Liver (tissue), 3 donors: ENCODE results near the gene GGT1.
"Not testable (repeated sequence)": the region's sequence is repeated elsewhere in the genome, so short reads cannot be mapped to it uniquely, and the experiment has no call there.

Experiments used
- EGR1 ChIP-seq, 2 donors: IDR thresholded peaks; 2 replicates each; pipeline ENCODE4 v1.6.1; 2016 to 2018; ENCODE audit warnings: antibody characterized with exemption in 2 of 2, low read depth in 2 of 2
- FOXA1 ChIP-seq: IDR thresholded peaks from 2 replicates; pipeline ENCODE4 v1.6.1; 2016; ENCODE audit warnings: antibody characterized with exemption
- GABPA ChIP-seq, 2 donors: IDR thresholded peaks in 1 of 2; conservative IDR thresholded peaks in 1 of 2; 2 replicates each; pipeline ENCODE4 v1.6.1; 2016; ENCODE audit warnings: antibody characterized with exemption in 2 of 2, mild to moderate bottlenecking in 1 of 2, moderate library complexity in 1 of 2
- JUND ChIP-seq, 2 donors: IDR thresholded peaks; 2 replicates each; pipeline ENCODE4 v1.6.1; 2016; ENCODE audit warnings: antibody characterized with exemption in 2 of 2
- MAX ChIP-seq: IDR thresholded peaks from 2 replicates; pipeline ENCODE4 v1.6.1; 2016; ENCODE audit warnings: antibody characterized with exemption
- RAD21 ChIP-seq, 2 donors: IDR thresholded peaks; 2 replicates each; pipeline ENCODE4 v1.6.1; 2016; ENCODE audit warnings: antibody characterized with exemption in 2 of 2, mild to moderate bottlenecking in 2 of 2
- REST ChIP-seq: IDR thresholded peaks from 2 replicates; pipeline ENCODE4 v1.6.1; 2016; ENCODE audit warnings: antibody characterized with exemption, mild to moderate bottlenecking
- RXRA ChIP-seq, 2 donors: IDR thresholded peaks; 2 replicates each; pipeline ENCODE4 v1.6.1; 2017 to 2018; ENCODE audit warnings: antibody characterized with exemption in 2 of 2, mild to moderate bottlenecking in 1 of 2
- TAF1 ChIP-seq: conservative IDR thresholded peaks from 2 replicates; pipeline ENCODE4 v1.6.1; 2016; ENCODE audit warnings: antibody characterized with exemption, mild to moderate bottlenecking
- YY1 ChIP-seq: IDR thresholded peaks from 2 replicates; pipeline ENCODE4 v1.6.1; 2016; ENCODE audit warnings: antibody characterized with exemption, mild to moderate bottlenecking
- ZBTB33 ChIP-seq: IDR thresholded peaks from 2 replicates; pipeline ENCODE4 v1.6.1; 2016; ENCODE audit warnings: antibody characterized with exemption
- TF ChIP-seq, protein P1 (sequence below): fragments of 150-350 bp; IDR thresholded peaks from 2 replicates; pipeline ENCODE4 v1.5.1; 2017; ENCODE audit warnings: improper control_type of control experiment, low read depth, low read length; ENCODE audit not compliant: missing input control
- donor health status: healthy.
- donor health status: healthy.

GRCh38 chr22:24631430-24632122 is 28.6 kb downstream of the GGT1 start:
- TF ChIP-seq, protein P1, sequence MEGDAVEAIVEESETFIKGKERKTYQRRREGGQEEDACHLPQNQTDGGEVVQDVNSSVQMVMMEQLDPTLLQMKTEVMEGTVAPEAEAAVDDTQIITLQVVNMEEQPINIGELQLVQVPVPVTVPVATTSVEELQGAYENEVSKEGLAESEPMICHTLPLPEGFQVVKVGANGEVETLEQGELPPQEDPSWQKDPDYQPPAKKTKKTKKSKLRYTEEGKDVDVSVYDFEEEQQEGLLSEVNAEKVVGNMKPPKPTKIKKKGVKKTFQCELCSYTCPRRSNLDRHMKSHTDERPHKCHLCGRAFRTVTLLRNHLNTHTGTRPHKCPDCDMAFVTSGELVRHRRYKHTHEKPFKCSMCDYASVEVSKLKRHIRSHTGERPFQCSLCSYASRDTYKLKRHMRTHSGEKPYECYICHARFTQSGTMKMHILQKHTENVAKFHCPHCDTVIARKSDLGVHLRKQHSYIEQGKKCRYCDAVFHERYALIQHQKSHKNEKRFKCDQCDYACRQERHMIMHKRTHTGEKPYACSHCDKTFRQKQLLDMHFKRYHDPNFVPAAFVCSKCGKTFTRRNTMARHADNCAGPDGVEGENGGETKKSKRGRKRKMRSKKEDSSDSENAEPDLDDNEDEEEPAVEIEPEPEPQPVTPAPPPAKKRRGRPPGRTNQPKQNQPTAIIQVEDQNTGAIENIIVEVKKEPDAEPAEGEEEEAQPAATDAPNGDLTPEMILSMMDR: not testable (repeated sequence)
- not testable (repeated sequence) for TF ChIP-seq REST; EGR1 (IDR thresholded peaks at IDR 0.05; ENCODE audit: low read depth in 2 of 2); JUND (IDR thresholded peaks at IDR 0.05); RAD21 (IDR thresholded peaks at IDR 0.05); ZBTB33; FOXA1; TAF1; MAX; GABPA (IDR thresholded peaks at IDR 0.05 in 1 of 2, conservative IDR thresholded peaks at IDR 0.05 in 1 of 2); RXRA (IDR thresholded peaks at IDR 0.05); YY1
